Endothelial cell of umbilical vein (primary cell): ENCODE measurements around the gene FGF19. TPM values are rescaled to one million over a fixed set of nuclear protein-coding genes. Genes with fewer than 3 reads are reported as not detected.

Experiments
- BruUV-seq: library from RNA; stranded (reverse); fragments of 400-500 nt; replicated peaks from 2 replicates; lab custom pipeline; 2021; lab: Mats Ljungman, UMichigan
- CTCF ChIA-PET: fragments of 300-600, 350-600 bp; sonication (Branson Sonifier 250); formaldehyde crosslinking; loops from one replicate; lab custom pipeline; 2021; ENCODE audit warnings: antibody characterized with exemption, inconsistent platforms; lab: Charles Lee
- POLR2A ChIA-PET: fragments of 300-600, 350-600 bp; sonication (Branson Sonifier 250); formaldehyde crosslinking; loops from one replicate; lab custom pipeline; 2021; ENCODE audit warnings: antibody characterized with exemption, inconsistent platforms; lab: Charles Lee
- DNase-seq: peaks from one replicate; pipeline ENCODE4 v3.0.0-alpha.2; 2011; ENCODE audit warnings: low read depth, low spot score
- FAIRE-seq: peaks from 2 replicates; lab custom pipeline; 2011; peaks lifted over from hg19 to GRCh38; lab: Jason Lieb, UNC
- H2AFZ ChIP-seq: 2 replicates; pipeline ENCODE4 v1.6.0; 2012; ENCODE audit warnings: low read depth, low read length, control low read depth, inconsistent platforms
- H3K27ac ChIP-seq: 2 replicates; pipeline ENCODE4 v1.5.1; 2011; ENCODE audit warnings: low read depth, mild to moderate bottlenecking, control low read depth, low read length, moderate library complexity; ENCODE audit not compliant: insufficient read depth
- H3K27me3 ChIP-seq, 2 experiments: 2 replicates each; pipeline versions ENCODE4 v1.6.0 to v1.6.1; 2011; ENCODE audit warnings: low read length in 2 of 2, mixed read lengths in 1 of 2; ENCODE audit not compliant: control insufficient read depth in 2 of 2, insufficient read depth in 2 of 2
- H3K36me3 ChIP-seq, 2 experiments: 2 replicates in 1 of 2; 3 replicates in 1 of 2; pipeline ENCODE4 v1.5.1; 2011; ENCODE audit warnings: low read length in 2 of 2, mild to moderate bottlenecking in 1 of 2, moderate library complexity in 1 of 2; ENCODE audit not compliant: control insufficient read depth in 2 of 2, insufficient read depth in 2 of 2; ENCODE audit errors: extremely low read depth in 1 of 2
- H3K4me1 ChIP-seq: 3 replicates; pipeline ENCODE4 v1.5.1; 2011; ENCODE audit warnings: mild to moderate bottlenecking, low read length; ENCODE audit not compliant: control insufficient read depth, insufficient read depth; ENCODE audit errors: extremely low read depth
- H3K4me2 ChIP-seq: 2 replicates; pipeline ENCODE4 v1.6.1; 2011; ENCODE audit warnings: low read length, control low read depth, mixed read lengths; ENCODE audit not compliant: insufficient read depth
- H3K4me3 ChIP-seq, 3 experiments: fragments of 200-600 bp in 1 of 3; sonication (generic), shearing (Covaris generic) in 1 of 3; replicated peaks in 1 of 3; 2 replicates each; pipeline ENCODE4 v1.5.1; 2011 to 2016; ENCODE audit warnings: control low read depth in 3 of 3, low read length in 3 of 3, mild to moderate bottlenecking in 2 of 3, inconsistent platforms in 1 of 3, low read depth in 1 of 3, moderate library complexity in 1 of 3; ENCODE audit not compliant: insufficient read depth in 1 of 3
- H3K79me2 ChIP-seq: 2 replicates; pipeline ENCODE4 v1.6.0; 2012; ENCODE audit warnings: low read length, inconsistent platforms; ENCODE audit not compliant: control insufficient read depth, insufficient read depth
- H3K9ac ChIP-seq: replicated peaks from 2 replicates; pipeline ENCODE3; 2011; ENCODE audit warnings: low read length, control low read depth; ENCODE audit not compliant: insufficient read depth; ENCODE audit errors: extremely low read depth
- H3K9me1 ChIP-seq: replicated peaks from 3 replicates; pipeline ENCODE4 v1.6.0; 2011; ENCODE audit warnings: mild to moderate bottlenecking, low read length; ENCODE audit not compliant: control insufficient read depth, insufficient read depth; ENCODE audit errors: extremely low read depth
- H3K9me3 ChIP-seq: replicated peaks from 2 replicates; pipeline ENCODE4 v1.5.1; 2012; ENCODE audit warnings: low read length, inconsistent platforms; ENCODE audit not compliant: control insufficient read depth, insufficient read depth
- H4K20me1 ChIP-seq: replicated peaks from 2 replicates; pipeline ENCODE3; 2011; ENCODE audit warnings: mild to moderate bottlenecking, low read length; ENCODE audit not compliant: control insufficient read depth, insufficient read depth; ENCODE audit errors: extremely low read depth
- EZH2 ChIP-seq: IDR thresholded peaks from 2 replicates; pipeline ENCODE4 v1.6.1; 2012; ENCODE audit warnings: borderline replicate concordance, low read depth, mild to moderate bottlenecking, moderate library complexity, low read length, inconsistent platforms; ENCODE audit not compliant: severe bottlenecking
- FOS ChIP-seq: IDR thresholded peaks from 2 replicates; pipeline ENCODE4 v1.6.1; 2011; ENCODE audit warnings: mild to moderate bottlenecking, low read length, moderate library complexity, borderline replicate concordance; ENCODE audit not compliant: insufficient read depth
- GATA2 ChIP-seq: IDR thresholded peaks from 2 replicates; pipeline ENCODE4 v1.7.0; 2011; ENCODE audit warnings: low read depth, mild to moderate bottlenecking, moderate library complexity, mixed read lengths, low read length; ENCODE audit not compliant: insufficient read length, insufficient read depth
- JUN ChIP-seq: IDR thresholded peaks from 2 replicates; pipeline ENCODE4 v1.6.1; 2011; ENCODE audit warnings: borderline replicate concordance, low read depth; ENCODE audit not compliant: insufficient read length, insufficient read depth
- MAX ChIP-seq: IDR thresholded peaks from 2 replicates; pipeline ENCODE4 v1.6.1; 2011; ENCODE audit not compliant: insufficient read depth, insufficient read length
- MYC ChIP-seq: IDR thresholded peaks from one replicate; pipeline ENCODE4 v1.6.1; 2011; ENCODE audit warnings: mild to moderate bottlenecking, low read depth, low read length
- POLR2A ChIP-seq: IDR thresholded peaks from 2 replicates; pipeline ENCODE4 v1.6.1; 2012; ENCODE audit warnings: low read depth, mild to moderate bottlenecking, control low read depth, low read length
- POLR2AphosphoS5 ChIP-seq: IDR thresholded peaks from 2 replicates; pipeline ENCODE4 v1.6.1; 2012; ENCODE audit warnings: low read depth, mild to moderate bottlenecking, control low read depth, low read length, moderate library complexity; ENCODE audit not compliant: insufficient read depth
- dilution Hi-C: fragments of 300-500 bp; cut with MboI; formaldehyde crosslinking; loops from one replicate; pipeline ENCODE4 v1.15.0; 2019; ENCODE audit warnings: low sequenced_read_pairs; ENCODE audit not compliant: extremely low pct_ligation_motif_present
- intact Hi-C: fragments of 100-400 bp; cut with micrococcal nuclease; formaldehyde crosslinking; loops from one replicate; pipeline ENCODE4 v1.10.0; 2022
- polyA plus RNA-seq, 4 experiments: library from polyadenylated mRNA; depleted of rRNA in 3 of 4; stranded (reverse) in 3 of 4; unstranded in 1 of 4; fragments of >200 nt; gene quantifications; 2 replicates each; pipeline versions ENCODE4 v1.2.1 to v1.2.3, GENCODE V29; 2011 to 2012; ENCODE audit warnings: missing spikeins in 1 of 4
- total RNA-seq: library from RNA; stranded (reverse); gene quantifications from 2 replicates; pipeline ENCODE4 v1.2.3, GENCODE V29; 2021
- TF ChIP-seq, protein P1 (sequence below), 2 donors: IDR thresholded peaks; 1 replicate in 1 of 2; 2 replicates in 1 of 2; pipeline ENCODE4 v1.5.1; 2011; ENCODE audit warnings: low read length in 2 of 2, mild to moderate bottlenecking in 2 of 2, moderate library complexity in 2 of 2, control low read depth in 1 of 2, inconsistent platforms in 1 of 2, low read depth in 1 of 2; ENCODE audit not compliant: insufficient read depth in 1 of 2; ENCODE audit errors: extremely low read depth in 1 of 2

FGF19 gene
- total and polyA plus RNA-seq, 2 donors (not counting 3 experiments of a cell fraction or from before 2014, with no cell fraction given), result 0.03 TPM; not detected in 1

DNA sequence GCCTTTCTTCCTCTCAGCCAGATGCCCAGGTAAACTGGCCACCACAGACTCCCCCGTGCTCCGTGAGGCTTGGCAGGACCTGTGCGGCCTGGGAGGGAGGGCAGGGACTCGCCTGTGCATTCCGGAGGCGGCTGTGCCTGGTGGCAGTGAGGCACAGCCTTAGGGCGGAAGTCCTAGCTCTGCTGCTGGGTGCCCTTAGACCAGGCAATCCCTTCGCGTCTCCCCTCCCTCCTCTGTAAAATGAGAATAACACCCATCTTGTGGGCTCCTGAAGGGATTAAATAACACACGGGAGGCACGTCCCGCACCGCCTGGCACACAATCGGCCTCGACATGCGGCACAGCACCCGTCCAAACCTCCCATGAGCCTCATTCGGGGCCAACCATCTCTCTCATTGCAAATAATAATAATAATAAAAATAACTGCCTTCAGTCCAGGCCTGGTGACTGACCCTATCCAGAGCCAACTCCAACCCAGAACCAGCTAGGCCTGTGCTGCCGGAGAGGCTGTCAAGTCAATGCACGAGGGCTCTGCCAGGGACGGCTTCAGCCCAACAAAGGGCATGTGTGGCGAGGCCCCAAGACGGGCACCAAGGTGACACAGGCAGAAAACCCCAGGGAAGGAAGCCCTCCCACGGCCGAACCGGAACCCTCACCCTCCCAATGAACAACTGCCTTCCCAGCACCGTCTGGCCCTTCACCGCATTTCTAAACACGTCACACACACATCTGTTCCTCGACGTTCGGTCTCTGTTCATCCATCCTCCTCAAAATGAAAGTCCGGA is 36.9 kb downstream of the FGF19 start:
- Histone ChIP-seq H3K4me2 (no peak overlapping the region), H2AFZ (no peak overlapping the region), H3K27me3 (no peaks in the 10 kb centered on the region), H4K20me1 (no peaks in the 10 kb centered on the region), H3K9me1 (no peaks in the 10 kb centered on the region), H3K79me2 (peaks cover 2% of the 10 kb centered on the region), H3K36me3 (peaks cover 5 to 23% of the 10 kb centered on the region in 2 experiments), H3K4me1 (no peaks in the 10 kb centered on the region), H3K27ac (no peak overlapping the region), H3K4me3 (no peak overlapping the region), H3K9ac (no peak overlapping the region), H3K9me3 (no peaks in the 10 kb centered on the region)
- TF ChIP-seq JUN (no peak), POLR2AphosphoS5 (peak; percentile 12), POLR2A (peak; percentile 15)
- FAIRE-seq (no peak), DNase-seq (no peak)
- POLR2A ChIA-PET, result no interaction called here
- dilution Hi-C loops, result loop anchor here (25.0 kb wide), 1 partner anchor 555 kb away; no protein-coding TSS in a partner anchor
- no TSS peak for BruUV-seq
- intact Hi-C loops, result no loop called here
- CTCF ChIA-PET, result interaction anchor here (1.1 to 5.9 kb wide), 2 partner anchors 536 to 566 kb away, joined by 3 to 137 read pairs; no protein-coding TSS in a partner anchor

- H3K36me3 ChIP-seq, result peaks cover 5 to 22% of the 10 kb centered on the region in 2 experiments
- BruUV-seq, result no TSS peak
- TF ChIP-seq FOS, result no peak
- no peak for TF ChIP-seq JUN
- no peak for TF ChIP-seq GATA2
- TF ChIP-seq MAX, result no peak
- TF ChIP-seq, protein P1, sequence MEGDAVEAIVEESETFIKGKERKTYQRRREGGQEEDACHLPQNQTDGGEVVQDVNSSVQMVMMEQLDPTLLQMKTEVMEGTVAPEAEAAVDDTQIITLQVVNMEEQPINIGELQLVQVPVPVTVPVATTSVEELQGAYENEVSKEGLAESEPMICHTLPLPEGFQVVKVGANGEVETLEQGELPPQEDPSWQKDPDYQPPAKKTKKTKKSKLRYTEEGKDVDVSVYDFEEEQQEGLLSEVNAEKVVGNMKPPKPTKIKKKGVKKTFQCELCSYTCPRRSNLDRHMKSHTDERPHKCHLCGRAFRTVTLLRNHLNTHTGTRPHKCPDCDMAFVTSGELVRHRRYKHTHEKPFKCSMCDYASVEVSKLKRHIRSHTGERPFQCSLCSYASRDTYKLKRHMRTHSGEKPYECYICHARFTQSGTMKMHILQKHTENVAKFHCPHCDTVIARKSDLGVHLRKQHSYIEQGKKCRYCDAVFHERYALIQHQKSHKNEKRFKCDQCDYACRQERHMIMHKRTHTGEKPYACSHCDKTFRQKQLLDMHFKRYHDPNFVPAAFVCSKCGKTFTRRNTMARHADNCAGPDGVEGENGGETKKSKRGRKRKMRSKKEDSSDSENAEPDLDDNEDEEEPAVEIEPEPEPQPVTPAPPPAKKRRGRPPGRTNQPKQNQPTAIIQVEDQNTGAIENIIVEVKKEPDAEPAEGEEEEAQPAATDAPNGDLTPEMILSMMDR (IDR thresholded peaks at IDR 0.05; ENCODE audit: extremely low read depth in 1 of 2, insufficient read depth in 1 of 2, low read depth in 1 of 2, low read length in 2 of 2), result no peak
- no peak for TF ChIP-seq EZH2
- TF ChIP-seq POLR2AphosphoS5, result no peak
- TF ChIP-seq POLR2A, result no peak
- no peak for TF ChIP-seq MYC
- no peaks in the 10 kb centered on the region for H3K9me1 ChIP-seq
- H3K4me3 ChIP-seq, result no peak overlapping the region
- no peak overlapping the region for H3K27ac ChIP-seq
- no peak overlapping the region for H3K4me2 ChIP-seq
- dilution Hi-C loops, result loop anchor here (25.0 kb wide), 1 partner anchor 554 kb away; no protein-coding TSS in a partner anchor
- DNase-seq, result no peak
- ChIA-PET CTCF (no interaction called here), POLR2A (no interaction called here)
- FAIRE-seq, result no peak
- H4K20me1 ChIP-seq, result no peaks in the 10 kb centered on the region
- no peaks in the 10 kb centered on the region for H3K9me3 ChIP-seq
- H3K27me3 ChIP-seq, result no peaks in the 10 kb centered on the region
- no peak overlapping the region for H2AFZ ChIP-seq
- no peaks in the 10 kb centered on the region for H3K4me1 ChIP-seq
- no peak overlapping the region for H3K9ac ChIP-seq
- intact Hi-C loops, result no loop called here
- peaks cover 2% of the 10 kb centered on the region for H3K79me2 ChIP-seq
Measured at GRCh38 chr11:69666261-69666660, 37.6 kb downstream of the FGF19 start.
